Activated CD8-positive, alpha-beta memory T cell treated with anti-CD3 and anti-CD28 coated beads for 1 hour (primary cell): ENCODE results near the gene SPTLC3.

Source experiments
- DNase-seq, 2 donors: peaks; one replicate each; pipeline ENCODE4 v3.0.0-alpha.2; 2020; ENCODE audit warnings: low read depth in 1 of 2; ENCODE audit errors: extremely low read depth in 1 of 2

The SPTLC3 gene

DNA sequence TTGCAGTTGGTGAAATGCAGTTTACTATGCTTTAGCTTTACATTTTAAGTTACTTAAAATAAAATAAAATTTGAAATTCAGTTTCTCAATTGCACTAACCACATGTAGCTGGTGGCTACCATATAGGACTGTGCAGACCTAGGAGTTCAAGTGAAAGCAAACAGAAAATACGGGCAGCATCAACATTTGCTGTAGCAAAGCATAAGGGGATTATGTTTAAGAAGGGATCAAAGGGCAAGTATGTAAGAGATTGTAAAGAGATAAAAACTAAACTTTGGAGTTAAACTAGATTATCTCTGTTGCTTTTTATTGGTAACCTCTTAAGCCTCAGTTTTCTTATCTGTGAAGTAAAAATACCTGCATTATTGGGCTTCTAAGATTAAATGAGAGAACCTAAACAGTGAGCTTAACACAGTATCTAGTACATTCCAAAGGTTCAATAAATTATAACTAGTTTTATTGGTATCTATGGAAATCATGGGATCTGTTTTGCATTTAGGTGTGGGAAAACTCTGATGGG is 81.2 kb downstream of the SPTLC3 start:
- DNase-seq, result no peak

DNA sequence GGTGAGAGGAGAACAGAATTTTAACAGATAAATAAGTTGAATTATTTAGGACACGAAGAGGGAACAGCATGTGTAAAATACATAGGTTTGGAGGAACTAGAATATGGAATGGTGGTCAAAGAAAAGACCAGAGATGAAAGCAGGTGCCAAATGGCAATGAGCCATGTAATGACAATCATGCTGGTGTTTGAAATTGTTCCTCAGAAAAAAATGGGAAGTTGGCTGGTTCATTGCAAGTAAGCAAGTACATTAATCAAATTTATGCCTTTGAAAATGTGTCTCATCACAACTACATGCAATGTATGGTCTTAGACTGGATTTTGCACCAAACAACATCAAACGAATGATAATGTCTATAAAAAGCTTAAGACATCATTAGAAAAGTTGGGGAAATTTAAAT is 83.3 kb downstream of the SPTLC3 start:
- no peak for DNase-seq

DNA sequence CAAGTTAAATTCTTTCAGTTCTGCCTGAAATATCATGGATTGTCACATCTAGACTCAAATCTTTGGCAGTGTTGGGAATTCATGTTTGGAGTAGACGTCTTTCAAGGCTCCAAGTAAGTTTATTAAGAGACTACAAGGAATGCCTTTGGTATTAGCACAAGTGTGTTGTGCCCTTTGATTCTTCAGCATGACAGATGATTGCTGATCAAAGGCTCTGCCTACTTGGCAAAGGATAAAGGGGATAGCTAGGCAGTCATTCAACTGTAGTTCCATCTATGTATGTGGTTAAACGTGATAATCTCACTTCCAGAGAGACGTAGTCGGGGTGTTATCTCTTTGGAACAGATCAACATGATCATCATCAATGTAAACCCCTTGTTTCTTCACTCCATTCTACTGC is 86.2 kb downstream of the SPTLC3 start:
- DNase-seq, result no peak

DNA sequence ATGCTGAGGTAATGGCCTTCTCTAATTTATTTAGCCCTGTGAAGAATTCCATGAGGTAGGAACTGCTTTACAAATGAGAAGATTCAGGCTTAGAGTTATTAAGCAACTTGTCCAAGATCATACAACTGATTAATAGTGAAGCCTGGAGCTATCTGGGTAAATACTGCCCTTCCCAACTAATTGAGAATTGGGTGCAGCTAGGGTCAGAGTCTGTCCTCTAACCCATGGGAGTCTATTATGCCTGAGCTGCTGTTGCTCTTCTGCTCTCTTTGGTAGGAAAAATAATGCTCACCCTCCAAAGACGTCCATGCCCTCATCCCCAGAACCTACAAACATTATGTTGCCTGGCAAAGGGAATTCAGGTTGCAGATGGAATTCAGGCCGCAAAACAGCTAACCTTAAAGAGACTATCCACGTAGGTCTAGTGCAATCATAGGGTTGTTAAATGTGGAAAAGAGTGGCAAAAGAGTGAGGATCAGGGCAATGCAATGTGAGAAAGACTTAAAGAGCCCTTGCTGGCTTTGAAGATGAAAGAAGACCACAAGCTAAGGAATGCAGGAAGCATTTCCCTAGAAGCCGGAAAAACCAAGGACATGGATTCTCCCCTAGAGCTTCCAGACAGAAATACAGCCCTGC is 90.1 kb downstream of the SPTLC3 start:
- no peak for DNase-seq

DNA sequence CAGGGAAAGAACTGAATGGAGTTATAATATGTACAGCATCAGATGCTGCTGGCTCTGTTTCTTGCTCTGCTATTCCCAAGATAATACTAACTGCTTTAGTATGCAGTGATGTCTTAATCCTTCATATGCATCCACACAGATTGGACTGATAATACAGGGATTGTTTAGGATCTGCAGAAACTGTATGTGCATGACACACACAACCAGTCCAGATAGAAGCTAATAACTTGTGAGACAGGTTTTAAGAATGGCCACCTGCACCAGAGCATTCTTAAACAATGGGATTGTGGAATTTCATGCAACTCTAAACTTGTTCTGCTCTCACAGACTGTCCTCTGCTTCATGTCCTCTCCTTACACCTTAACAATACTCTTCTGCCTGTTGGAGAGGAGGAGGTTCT is 90.9 kb downstream of the SPTLC3 start:
- no peak for DNase-seq

DNA sequence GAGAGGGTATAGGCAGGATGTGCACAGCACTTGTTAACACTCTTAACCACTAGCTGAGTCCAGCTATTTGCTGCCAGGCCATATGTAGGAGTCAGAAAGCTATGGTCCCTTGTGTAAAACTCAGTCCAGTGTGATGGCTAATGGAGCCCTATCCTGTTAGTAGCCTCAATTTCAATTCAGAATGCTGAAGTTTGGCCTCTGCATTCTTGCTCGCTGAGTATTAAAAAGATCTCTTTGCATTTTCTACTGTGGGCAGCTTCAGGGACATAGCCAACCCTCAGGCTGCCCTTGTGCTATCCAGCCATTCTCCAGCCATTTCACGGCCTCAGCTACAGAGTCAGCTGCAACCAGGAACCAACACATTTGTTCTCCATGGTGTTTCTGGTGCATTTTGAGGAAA is 92.5 kb downstream of the SPTLC3 start:
- DNase-seq, result no peak

DNA sequence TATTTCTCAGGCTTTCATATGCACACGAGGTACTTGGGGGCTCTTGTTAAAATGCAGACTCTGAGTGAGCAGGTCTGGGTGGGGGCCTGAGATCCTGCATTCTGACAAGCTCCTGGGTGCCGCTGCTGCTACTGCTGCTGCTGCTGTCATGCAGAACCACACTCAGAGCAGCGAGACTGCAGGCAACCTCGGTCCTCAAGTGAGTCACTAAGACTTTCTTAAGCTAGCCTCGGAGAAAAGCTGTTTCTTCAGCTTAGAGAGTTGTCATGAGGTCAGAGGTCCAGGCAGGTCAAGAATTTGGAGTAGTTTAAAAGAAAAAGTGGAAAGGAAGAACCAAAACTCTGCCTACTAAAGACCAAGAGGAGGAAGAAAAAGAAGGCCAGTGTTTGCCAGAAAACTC is 92.9 kb downstream of the SPTLC3 start:
- no peak for DNase-seq

DNA sequence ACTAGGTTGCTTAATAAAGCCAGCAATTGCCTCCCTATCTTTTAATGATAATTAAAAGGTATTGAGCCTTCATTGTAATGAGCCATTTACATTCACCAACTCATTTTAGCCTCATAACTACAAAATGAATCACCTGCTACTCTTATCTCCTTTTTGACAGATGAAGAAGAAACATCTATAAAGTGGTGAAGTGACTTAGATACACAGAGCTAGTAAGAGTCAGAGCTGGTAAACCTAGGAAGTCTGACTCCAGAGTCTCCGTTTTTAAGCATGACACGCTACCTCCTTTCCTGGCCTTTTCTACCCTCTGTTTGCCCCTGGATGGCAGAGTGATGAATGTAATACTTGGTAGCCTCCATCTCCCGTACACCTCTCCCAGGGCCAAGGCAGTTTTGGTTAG is 93.5 kb downstream of the SPTLC3 start:
- no peak for DNase-seq

DNA sequence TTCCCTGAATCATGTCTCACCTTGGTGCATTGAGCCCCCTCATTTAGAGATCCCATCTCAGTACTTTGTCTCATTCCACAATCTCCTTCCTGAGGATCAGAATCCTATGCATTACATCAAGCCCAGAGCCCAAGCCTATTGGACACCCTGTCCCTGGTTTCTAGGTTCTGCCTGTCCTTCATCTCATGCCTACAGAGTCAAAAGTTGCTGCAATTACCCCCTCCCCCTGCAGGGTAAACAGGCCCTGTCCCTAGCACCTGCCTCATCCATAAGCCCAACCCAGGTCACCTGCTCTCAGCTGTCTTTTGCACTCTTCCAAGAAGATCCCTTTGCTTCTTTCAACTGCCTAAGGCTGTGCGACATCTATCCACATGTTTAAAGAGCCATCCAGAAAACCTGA is 93.9 kb downstream of the SPTLC3 start:
- DNase-seq, result no peak

DNA sequence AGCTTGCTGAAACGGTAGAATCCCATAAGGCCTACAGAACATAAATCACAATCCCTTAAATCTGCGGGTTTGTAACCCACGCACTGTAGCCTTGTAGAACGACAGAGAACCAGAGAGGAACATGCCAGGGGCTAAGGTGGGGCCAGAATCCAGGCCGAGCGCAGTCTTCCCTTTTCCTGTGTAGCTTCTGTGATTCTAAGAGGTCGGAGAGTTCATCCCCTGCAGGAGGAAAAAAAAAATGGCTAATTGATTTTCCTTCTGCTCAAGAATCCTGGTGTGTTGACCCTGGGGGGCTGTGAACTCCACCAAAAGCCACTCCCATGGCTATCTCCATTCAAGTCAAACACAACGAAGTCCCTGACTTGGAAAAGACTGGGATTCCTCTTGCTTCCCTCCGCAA is 96.3 kb downstream of the SPTLC3 start:
- DNase-seq, result no peak

DNA sequence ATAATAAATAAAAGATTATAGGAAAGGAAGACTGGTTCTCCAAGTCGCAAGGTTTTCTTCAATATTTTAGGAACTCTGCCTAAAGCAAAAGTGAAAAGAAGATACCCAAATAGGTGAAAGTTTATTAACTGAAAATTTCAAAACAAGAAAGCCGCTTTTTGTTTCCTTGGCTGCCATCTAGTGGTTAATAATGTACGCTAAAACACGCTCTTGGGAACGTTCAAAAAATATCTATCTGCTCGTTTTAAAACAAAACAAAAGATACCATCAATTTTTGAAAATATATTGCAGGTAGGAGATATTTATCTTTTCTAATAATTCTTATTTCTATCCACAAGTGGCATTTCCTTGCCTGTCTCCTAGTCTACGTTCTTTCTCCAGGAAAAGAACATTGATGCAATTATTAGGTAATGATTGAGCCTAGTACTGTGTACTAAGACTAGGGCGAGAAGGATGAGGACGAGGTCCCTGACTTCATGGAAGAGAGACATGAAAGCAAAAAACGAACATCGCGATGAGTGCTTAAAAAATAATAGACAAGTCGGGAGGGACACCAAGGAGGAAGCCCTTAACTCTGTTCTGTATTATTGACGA is 97.2 kb downstream of the SPTLC3 start:
- DNase-seq, result no peak

DNA sequence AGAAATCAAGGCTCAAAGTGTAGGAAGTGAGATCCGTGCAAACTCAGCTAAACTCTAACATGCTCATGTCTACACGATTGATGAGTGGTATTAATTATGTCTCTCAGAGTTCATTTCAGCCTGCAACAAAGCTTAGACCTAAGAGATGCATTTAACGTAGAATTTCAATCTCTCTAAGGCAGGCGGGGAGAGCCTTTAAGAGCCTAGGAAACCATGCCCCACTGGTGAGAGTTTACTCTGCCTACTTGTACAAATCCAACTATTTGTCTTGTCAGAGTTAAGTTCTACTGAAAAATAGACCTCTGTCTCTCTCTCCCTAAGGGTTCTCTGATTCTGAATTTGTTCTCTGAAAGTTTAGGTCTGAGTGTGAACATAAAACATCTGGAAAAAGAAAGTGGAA is 100.9 kb downstream of the SPTLC3 start:
- no peak for DNase-seq

DNA sequence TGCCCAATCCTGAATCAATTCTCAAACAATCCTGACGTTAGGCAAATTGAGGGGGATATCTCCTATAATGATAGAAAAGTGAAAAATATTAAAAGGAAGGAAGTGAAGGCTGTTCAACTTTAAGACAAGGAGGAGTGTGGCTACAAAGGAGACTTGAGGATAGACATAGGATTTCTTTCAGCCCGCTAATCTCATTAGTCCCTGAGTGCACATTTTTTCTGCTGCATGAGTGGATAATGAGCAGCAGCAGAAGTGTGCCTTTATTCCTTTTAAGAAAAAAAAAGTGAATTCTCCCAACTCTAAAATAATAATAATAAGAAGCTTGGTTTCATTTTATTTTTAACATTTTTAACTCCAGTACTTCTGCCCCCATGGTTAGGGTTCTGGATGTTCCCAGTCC is 102.0 kb downstream of the SPTLC3 start:
- DNase-seq, result no peak

DNA sequence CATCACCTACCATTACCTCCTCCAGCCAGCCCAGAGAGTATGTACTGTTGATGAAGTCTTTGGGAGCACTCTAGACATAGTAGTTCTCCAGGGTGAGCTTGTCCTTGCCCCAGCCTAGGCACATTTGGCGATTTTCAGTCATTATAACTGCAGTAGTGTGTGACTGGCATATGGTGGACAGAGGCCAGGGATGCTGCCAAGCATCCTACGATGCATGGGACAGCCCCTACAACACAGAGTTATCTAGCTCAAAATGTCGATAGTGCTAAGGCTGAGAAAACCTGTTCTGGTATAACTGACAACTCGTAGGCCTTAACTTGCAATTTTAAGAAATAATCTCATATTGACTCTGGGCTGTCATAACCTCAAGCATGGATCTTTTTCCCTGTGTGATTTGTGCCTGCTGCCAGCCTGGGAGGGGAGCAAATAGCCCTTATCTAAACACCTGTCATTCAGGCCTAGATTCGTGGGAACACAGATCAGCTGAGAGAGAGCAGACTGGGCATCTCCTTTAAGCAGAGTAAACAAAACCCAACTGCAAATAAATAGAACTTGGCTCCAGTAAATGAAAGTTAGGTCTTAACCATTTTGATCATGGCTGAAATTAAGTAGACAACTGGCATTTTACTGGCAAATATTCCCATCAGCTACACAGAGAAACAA is 102.6 kb downstream of the SPTLC3 start:
- no peak for DNase-seq

DNA sequence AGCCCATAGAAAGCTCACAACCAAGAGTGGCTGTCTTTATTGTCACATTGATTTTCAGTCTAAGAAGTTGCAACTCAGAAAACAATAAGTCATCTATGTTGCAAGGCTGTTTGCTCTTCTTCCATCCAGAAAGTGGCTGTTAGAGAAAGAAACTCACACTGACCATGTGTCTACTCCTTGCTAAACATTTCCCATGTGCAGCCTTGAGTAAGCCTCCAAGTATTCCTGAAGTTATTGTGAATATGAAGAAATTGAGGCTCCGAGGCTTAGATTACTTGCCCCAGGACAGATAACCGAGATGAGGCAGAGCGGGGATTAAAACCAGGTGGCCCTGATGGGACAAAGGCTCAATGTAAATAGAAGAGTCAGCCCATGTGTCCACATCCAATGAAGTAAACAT is 105.0 kb downstream of the SPTLC3 start:
- no peak for DNase-seq

DNA sequence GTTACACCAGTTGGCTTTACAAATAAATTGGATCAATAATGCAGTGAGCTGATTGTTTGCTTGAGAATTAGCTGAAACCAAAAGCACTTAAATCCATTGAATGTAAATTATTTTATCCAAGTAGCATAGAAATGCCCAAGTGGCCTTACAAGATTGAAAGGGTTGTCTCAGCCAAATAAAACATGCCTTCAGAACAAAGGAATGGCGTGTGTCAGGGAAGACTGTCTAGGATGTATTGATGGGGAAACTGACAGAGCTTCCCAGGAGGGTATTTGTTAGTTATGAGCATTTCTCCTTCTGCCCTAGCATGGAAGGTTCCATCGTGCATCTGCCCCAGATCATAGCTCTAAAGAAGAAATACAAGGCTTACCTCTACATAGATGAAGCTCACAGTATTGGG is 108.4 kb downstream of the SPTLC3 start:
- DNase-seq, result no peak

DNA sequence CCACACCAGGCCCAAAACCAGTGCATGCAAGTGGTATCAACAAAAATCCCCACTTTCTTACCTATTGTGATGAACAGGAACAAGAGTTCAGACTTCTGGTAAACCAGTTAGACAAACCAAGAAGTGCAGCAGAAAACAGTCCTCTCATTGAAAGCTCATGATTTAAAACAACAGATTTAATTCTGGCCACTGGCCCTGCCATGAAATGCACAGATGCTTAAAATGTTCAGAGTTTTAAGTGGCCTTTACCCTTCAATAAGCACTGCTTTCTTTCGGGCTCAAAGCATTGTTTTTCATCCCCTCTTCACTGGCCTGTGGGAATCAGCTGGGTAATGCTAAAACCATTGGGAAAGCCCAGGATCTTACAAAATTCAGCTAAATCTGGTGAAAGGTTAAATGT is 109.9 kb downstream of the SPTLC3 start:
- no peak for DNase-seq

DNA sequence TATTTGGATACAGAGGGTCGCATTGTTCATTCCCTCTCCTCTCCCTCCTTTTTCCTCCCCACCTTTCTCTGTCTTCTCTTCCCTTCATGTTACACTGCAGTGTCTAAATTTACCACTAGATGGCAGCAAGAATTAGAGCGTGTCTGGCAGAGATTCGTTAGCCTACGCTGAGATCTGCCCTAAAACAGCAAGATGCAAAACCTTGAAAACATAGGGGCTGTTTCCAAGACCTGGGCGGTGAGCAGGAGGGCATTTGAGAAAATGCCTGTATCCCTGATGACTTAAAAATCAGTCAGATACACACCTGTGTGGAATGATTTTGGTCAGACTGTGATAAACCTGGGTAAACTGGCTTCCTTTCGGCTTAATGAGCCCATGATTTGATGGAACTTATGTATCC is 110.8 kb downstream of the SPTLC3 start:
- DNase-seq, result peak in 1 of 2 donors; percentile 0

DNA sequence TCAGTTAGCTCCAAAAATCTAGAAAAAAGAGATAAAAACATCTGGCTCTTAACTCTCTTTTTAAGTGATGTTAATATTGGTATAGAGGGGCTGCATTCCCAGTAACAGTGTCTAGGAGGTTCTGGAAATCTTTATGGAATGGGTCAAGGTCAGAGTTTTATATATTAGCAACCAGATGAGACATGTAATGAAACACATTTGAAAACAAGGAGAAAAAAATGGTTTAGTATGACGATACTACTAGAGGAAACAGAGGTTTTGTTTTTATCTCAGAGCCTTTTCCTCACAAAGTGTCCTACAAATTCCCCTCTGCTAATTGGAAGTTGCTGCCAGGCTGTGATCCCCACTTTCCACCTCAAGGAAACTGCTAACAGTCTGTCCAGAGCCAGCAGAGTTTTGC is 111.7 kb downstream of the SPTLC3 start:
- DNase-seq, result no peak

DNA sequence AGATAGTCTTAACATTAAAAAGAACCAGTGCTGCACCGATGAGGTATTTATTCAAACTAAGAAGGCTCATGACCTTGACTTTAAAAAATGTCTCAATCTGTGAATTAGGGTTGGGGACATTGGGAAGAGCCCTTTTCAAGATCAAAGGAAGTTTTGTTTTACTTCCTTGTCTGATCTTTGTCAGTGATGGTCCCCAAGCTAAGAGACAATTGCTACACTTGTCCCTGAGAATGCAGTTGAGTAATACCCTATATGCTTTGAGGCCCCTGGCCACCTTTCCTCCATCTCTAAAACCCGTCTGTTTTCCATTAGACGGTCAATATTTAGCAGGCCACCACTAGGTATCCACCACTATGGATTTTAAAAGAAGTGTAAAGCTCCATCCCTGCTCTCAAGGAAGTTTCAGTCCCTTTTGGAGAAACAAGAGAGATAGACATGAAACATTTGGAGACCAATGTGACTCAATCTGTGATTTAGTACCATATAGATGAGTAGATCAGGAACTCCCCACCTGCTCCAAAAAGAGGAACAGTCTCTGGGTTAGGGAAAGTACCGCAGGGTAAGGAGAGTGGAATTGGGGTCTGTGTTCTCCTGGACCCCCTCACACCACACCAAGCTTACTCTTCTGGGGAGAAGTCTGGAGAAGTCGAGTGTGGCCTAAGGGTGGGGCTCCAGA is 113.2 kb downstream of the SPTLC3 start:
- DNase-seq, result no peak

DNA sequence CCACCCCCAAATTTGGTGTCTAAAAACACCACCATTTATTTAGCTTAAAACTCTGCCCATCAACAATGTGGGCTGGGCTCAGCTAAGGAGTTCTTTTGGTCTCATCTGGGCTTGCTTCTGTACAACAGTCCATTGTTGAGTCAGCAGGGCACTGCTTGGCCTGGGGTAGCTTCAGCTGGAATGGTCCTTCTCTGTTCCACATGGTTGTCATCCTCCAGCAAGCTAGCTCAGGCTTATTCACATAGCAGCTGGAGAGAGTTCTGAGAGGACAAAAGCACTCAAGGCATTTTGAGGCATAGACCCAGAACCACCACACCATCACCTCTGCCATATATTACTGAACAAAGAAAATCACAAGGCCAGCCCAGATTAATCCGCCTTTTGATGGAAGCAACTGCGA is 116.7 kb downstream of the SPTLC3 start:
- no peak for DNase-seq

DNA sequence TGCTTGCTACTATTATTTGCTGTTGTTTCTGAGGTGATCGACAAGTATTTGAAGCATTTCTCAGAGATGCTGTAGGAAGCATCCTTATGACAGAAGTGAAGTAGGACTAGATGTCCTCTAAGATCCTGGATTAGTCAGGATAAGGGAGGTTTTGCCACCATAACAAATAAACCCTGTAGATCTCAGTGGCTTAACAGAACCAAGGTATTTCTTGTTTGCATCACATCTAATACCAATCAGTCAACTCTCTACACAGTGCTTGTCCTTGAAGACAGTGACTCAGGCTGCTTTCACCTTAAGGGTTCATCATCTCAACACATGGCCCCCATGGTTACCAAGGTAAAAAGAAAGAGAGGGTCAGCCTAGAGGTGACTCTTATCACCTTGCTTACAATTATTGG is 119.4 kb downstream of the SPTLC3 start:
- no peak for DNase-seq
